Neural cell (in vitro differentiated cells): ENCODE measurements around the gene SNAPC2.

Experiments used
- EP300 ChIP-seq: fragments of 450-650 bp; conservative IDR thresholded peaks from 2 replicates; pipeline ENCODE4 v1.6.1; 2014; ENCODE audit warnings: antibody characterized with exemption, mild to moderate bottlenecking, moderate library complexity; ENCODE audit not compliant: poor library complexity, severe bottlenecking
- POLR2AphosphoS5 ChIP-seq: IDR thresholded peaks from 2 replicates; pipeline ENCODE4 v1.6.1; 2012
- TAF1 ChIP-seq: IDR thresholded peaks from 2 replicates; pipeline ENCODE4 v1.6.1; 2012; ENCODE audit warnings: low read depth
- TF ChIP-seq, protein P1 (sequence below): fragments of 450-650 bp; IDR thresholded peaks from 2 replicates; pipeline ENCODE4 v1.5.1; 2014; ENCODE audit warnings: antibody characterized with exemption, mild to moderate bottlenecking, moderate library complexity; ENCODE audit not compliant: poor library complexity, severe bottlenecking
- TF ChIP-seq, protein P2 (sequence below): IDR thresholded peaks from 2 replicates; pipeline ENCODE4 v1.6.1; 2012; ENCODE audit warnings: borderline replicate concordance

DNA sequence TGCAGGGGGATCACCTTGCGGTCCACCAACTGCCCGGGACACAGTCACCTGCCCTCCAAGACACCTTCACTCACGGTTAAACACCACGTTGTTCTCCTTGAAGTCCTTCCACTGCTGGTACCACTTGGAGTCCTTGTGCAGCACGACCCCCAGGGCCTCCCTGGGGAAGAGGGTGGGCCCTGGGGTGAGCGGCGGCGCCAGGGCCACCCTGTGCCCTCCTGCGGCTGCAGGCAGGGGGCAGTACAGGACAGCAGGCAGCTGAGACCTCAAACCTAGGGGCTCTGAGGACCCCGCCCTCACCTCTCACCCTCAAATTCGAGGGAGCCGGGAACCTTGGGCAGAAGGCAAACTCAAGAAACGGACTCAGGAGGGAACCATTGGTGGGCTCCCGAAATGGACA lies 13.3 kb downstream of the SNAPC2 start:
- no peak for TF ChIP-seq EP300
- TF ChIP-seq, protein P1, sequence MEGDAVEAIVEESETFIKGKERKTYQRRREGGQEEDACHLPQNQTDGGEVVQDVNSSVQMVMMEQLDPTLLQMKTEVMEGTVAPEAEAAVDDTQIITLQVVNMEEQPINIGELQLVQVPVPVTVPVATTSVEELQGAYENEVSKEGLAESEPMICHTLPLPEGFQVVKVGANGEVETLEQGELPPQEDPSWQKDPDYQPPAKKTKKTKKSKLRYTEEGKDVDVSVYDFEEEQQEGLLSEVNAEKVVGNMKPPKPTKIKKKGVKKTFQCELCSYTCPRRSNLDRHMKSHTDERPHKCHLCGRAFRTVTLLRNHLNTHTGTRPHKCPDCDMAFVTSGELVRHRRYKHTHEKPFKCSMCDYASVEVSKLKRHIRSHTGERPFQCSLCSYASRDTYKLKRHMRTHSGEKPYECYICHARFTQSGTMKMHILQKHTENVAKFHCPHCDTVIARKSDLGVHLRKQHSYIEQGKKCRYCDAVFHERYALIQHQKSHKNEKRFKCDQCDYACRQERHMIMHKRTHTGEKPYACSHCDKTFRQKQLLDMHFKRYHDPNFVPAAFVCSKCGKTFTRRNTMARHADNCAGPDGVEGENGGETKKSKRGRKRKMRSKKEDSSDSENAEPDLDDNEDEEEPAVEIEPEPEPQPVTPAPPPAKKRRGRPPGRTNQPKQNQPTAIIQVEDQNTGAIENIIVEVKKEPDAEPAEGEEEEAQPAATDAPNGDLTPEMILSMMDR: no peak
- TF ChIP-seq TAF1: no peak
- TF ChIP-seq, protein P2, sequence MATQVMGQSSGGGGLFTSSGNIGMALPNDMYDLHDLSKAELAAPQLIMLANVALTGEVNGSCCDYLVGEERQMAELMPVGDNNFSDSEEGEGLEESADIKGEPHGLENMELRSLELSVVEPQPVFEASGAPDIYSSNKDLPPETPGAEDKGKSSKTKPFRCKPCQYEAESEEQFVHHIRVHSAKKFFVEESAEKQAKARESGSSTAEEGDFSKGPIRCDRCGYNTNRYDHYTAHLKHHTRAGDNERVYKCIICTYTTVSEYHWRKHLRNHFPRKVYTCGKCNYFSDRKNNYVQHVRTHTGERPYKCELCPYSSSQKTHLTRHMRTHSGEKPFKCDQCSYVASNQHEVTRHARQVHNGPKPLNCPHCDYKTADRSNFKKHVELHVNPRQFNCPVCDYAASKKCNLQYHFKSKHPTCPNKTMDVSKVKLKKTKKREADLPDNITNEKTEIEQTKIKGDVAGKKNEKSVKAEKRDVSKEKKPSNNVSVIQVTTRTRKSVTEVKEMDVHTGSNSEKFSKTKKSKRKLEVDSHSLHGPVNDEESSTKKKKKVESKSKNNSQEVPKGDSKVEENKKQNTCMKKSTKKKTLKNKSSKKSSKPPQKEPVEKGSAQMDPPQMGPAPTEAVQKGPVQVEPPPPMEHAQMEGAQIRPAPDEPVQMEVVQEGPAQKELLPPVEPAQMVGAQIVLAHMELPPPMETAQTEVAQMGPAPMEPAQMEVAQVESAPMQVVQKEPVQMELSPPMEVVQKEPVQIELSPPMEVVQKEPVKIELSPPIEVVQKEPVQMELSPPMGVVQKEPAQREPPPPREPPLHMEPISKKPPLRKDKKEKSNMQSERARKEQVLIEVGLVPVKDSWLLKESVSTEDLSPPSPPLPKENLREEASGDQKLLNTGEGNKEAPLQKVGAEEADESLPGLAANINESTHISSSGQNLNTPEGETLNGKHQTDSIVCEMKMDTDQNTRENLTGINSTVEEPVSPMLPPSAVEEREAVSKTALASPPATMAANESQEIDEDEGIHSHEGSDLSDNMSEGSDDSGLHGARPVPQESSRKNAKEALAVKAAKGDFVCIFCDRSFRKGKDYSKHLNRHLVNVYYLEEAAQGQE: no peak
- no peak for TF ChIP-seq POLR2AphosphoS5
